LNCAP (cell line): ENCODE measurements around the gene NTN1.
A peak's percentile ranks its signal among the peaks of the same experiment; 100 is the strongest.

Source experiments
- TF ChIP-seq, protein P1 (sequence below): fragments of 450-650 bp; IDR thresholded peaks from 2 replicates; pipeline ENCODE4 v1.5.1; 2017; ENCODE audit warnings: mild to moderate bottlenecking

The NTN1 gene

DNA sequence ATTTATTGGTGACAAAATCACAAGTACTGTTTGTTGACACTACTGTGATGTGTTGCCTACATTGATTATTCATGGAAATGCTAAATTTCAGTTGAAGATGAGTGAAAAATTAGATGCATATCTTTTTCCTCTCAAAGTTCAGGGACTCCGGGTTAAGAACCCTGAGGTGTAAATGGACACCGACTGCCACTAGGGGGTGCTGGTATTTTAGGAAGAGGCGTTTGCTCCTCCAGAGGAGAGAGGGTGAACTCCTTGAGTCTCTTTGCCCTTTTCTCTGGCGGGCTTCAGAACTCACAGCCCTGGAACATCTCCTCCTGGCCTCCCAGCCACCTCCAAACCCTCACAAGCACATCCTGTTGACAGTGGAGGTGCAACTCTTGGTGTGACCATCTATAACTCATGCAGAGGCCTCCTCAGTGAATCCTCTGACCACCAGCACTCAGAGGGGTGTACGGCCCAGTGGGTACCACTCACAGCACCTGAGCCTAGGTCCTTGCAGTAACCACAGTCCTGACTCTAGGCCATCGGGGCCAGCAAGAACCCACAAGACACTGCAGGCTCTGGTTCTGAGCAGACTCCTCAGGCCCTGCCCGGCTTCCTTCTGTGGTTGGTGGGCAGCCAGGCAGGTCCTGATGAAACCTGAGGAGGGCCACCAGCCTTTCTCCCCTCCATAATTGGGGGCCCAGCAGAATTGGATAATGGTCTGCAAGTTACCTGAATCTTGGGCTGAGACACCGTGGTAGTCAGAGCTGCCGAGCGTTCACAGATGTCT is 29.6 kb upstream of the NTN1 start:
- TF ChIP-seq, protein P1, sequence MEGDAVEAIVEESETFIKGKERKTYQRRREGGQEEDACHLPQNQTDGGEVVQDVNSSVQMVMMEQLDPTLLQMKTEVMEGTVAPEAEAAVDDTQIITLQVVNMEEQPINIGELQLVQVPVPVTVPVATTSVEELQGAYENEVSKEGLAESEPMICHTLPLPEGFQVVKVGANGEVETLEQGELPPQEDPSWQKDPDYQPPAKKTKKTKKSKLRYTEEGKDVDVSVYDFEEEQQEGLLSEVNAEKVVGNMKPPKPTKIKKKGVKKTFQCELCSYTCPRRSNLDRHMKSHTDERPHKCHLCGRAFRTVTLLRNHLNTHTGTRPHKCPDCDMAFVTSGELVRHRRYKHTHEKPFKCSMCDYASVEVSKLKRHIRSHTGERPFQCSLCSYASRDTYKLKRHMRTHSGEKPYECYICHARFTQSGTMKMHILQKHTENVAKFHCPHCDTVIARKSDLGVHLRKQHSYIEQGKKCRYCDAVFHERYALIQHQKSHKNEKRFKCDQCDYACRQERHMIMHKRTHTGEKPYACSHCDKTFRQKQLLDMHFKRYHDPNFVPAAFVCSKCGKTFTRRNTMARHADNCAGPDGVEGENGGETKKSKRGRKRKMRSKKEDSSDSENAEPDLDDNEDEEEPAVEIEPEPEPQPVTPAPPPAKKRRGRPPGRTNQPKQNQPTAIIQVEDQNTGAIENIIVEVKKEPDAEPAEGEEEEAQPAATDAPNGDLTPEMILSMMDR = peak; percentile 83

DNA sequence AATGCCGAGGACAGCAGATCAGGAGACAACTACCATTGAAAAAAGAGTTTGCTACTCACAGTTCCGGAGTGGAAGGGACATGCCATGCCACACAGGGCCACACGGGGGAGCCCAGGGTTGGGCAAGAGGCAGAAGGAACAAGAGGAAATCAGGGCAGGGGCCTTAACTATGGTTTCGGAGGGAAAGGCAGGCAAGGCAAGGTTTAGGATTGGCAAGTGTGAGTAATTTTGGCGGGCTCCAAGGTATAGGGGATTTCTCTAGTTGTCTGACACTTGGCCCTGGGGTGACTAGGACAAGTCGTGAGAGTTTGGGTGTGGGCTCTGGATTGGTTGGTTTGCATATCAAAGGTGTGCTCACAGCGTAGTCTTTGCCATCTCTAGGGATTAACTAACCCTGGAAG is 27.0 kb upstream of the NTN1 start:
- TF ChIP-seq, protein P1 = peak; percentile 75

- TF ChIP-seq, protein P1 = no peak
These were observed 25.6 kb upstream of the NTN1 start for GRCh38 chr17:8995711-8996110.

- TF ChIP-seq, protein P1 = peak; percentile 97
These were observed 23.2 kb upstream of the NTN1 start for GRCh38 chr17:8997994-8998628.

DNA sequence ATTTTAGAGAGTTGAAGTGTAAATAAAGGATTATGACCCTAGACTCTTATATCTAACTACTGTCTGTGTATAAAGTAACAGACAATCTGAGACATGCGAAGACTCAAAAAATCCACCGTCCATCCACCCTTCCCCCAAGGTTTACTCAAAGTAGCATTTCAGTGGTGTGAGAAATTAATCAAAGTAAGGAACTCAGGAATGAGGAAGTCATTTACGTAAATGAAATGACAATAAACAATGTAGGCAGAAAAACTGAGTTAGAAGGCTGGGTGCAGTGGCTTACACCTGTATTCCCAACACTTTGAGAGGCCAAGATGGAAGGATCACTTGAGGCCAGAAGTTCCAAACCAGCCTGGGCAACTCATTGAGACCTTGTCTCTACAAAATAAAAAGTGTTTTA is 19.8 kb upstream of the NTN1 start:
- TF ChIP-seq, protein P1 = no peak

DNA sequence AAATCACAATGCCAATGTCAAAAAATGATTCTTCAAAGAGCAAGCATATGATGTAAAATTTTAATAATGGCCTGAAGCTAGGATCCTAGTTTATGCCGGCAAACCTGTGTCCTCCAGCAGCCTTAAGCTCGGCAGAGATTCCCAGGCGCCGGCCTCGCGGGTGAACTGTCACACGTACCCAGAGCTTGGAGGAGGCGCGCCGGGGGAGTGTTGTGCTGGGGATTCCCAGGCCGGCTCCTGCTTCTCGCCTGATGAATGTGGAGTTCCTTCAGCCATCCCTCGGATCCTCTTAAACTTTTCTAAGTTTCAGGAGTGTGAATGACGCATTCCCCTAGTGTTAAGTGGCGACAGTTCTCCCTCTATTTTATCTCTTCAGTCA is 19.1 kb upstream of the NTN1 start:
- TF ChIP-seq, protein P1 = no peak

GRCh38 chr17:9002606-9003354 is 18.5 kb upstream of the NTN1 start:
- TF ChIP-seq, protein P1 = 0 out of 2 replicates have a peak, but pooled peaks have one; percentile 29
